ENCODE data around the gene PSME3IP1. TPM values are rescaled to one million over a fixed set of nuclear protein-coding genes. Genes with fewer than 3 reads are reported as not detected.

Gene PSME3IP1
- polyA plus RNA-seq, 1 experiment = 68.9 TPM

DNA sequence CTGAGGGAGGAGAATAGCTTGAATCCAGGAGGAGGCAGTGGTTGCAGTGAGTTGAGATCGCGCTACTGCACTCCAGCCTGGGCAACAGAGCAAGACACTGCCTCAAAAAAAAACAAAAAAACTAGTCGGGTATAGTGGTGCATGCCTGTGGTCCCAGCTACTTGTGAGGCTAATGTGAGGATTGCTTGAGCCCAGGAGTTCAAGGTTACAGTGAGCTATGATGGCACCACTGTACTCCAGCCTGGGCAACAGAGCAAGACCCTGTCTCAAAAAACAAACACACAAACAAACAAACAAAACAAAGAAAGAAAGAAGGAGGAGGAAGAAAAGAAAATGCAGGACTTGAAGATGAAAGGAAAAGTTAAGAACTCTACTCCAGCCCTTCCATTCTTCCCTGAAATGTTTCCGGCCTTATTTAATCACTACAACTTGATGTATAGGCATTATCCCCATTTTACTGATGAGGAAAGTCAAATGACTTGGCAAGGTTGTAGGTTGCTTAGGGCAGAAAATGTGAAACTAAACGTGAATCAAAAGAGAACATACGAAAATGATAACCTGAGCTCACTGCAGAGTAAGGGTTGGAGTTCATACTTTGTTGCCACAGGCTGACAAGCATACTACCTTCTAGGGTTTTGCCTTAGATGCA, 30.0 kb downstream of the PSME3IP1 start:
- no peaks in the 10 kb centered on the region for H3K9me3 ChIP-seq (ENCODE audit: control insufficient read depth, insufficient read depth, low read length)
- CTCF ChIA-PET = interaction anchor here (1.4 kb wide), 1 partner anchor 12 kb away, joined by 4 read pairs; no protein-coding TSS in a partner anchor
- H3K4me3 ChIP-seq (ENCODE audit: low read depth, low read length) = no peak overlapping the region
- TF ChIP-seq, protein P1, sequence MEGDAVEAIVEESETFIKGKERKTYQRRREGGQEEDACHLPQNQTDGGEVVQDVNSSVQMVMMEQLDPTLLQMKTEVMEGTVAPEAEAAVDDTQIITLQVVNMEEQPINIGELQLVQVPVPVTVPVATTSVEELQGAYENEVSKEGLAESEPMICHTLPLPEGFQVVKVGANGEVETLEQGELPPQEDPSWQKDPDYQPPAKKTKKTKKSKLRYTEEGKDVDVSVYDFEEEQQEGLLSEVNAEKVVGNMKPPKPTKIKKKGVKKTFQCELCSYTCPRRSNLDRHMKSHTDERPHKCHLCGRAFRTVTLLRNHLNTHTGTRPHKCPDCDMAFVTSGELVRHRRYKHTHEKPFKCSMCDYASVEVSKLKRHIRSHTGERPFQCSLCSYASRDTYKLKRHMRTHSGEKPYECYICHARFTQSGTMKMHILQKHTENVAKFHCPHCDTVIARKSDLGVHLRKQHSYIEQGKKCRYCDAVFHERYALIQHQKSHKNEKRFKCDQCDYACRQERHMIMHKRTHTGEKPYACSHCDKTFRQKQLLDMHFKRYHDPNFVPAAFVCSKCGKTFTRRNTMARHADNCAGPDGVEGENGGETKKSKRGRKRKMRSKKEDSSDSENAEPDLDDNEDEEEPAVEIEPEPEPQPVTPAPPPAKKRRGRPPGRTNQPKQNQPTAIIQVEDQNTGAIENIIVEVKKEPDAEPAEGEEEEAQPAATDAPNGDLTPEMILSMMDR (IDR thresholded peaks at IDR 0.05; ENCODE audit: low read depth, low read length) = no peak
- DNase-seq (ENCODE audit: low read depth, low spot score) = no peak
- POLR2A ChIA-PET = no interaction called here
- H3K27me3 ChIP-seq (ENCODE audit: control insufficient read depth, insufficient read depth, low read length) = no peaks in the 10 kb centered on the region
- H3K27ac ChIP-seq (ENCODE audit: low read depth, low read length) = no peak overlapping the region

- no peak overlapping the region for H3K4me3 ChIP-seq (ENCODE audit: low read depth, low read length)
- H3K27ac ChIP-seq (ENCODE audit: low read depth, low read length) = no peak overlapping the region
- TF ChIP-seq, protein P1 (IDR thresholded peaks at IDR 0.05; ENCODE audit: low read depth, low read length) = no peak
- CTCF ChIA-PET = interaction anchor here (3.7 kb wide), 1 partner anchor 61 kb away, joined by 15 read pairs; the partner anchor contains the start of gene CPNE2
- POLR2A ChIA-PET = no interaction called here
- DNase-seq (ENCODE audit: low read depth, low spot score) = no peak
- no peaks in the 10 kb centered on the region for H3K27me3 ChIP-seq (ENCODE audit: control insufficient read depth, insufficient read depth, low read length)
- no peaks in the 10 kb centered on the region for H3K9me3 ChIP-seq (ENCODE audit: control insufficient read depth, insufficient read depth, low read length)
These were observed 32.0 kb downstream of the PSME3IP1 start for GRCh38 chr16:57153841-57154240.

GRCh38 chr16:57152096-57153093, 33.4 kb downstream of the PSME3IP1 start:
- Histone ChIP-seq H3K27ac (ENCODE audit: low read depth, low read length) (no peak overlapping the region), H3K9me3 (ENCODE audit: control insufficient read depth, insufficient read depth, low read length) (no peaks in the 10 kb centered on the region), H3K4me3 (ENCODE audit: low read depth, low read length) (no peak overlapping the region), H3K27me3 (ENCODE audit: control insufficient read depth, insufficient read depth, low read length) (no peaks in the 10 kb centered on the region)
- no peak for DNase-seq (ENCODE audit: low read depth, low spot score)
- POLR2A ChIA-PET = interaction anchor here (1.2 kb wide), 1 partner anchor 61 kb away, joined by 3 read pairs; no protein-coding TSS in a partner anchor
- CTCF ChIA-PET = interaction anchor here (1.0 to 3.7 kb wide), 2 partner anchors 60 to 69 kb away, joined by 4 to 15 read pairs; partner anchors contain the start of gene CPNE2
- TF ChIP-seq, protein P1 (IDR thresholded peaks at IDR 0.05; ENCODE audit: low read depth, low read length) = no peak

DNA sequence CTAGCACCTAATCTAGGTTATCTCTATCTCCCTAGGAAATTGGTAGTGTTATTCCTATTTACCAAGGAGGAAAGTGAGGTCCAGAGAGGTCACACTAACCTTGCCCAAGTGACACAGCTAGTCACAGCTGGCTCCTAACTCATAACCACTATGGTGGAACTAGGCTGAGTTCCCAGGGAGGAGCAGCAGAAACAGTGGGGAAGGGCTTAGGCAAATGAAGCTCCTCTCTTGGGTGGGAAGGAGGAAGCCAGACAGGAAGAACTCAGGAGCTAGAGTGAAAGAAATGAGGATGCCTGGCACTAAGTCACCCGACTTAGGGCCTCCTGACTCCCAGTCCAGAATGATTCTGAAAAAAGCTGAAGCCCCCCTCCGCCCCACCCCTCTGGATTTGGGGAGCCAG, 34.5 kb downstream of the PSME3IP1 start:
- POLR2A ChIA-PET = interaction anchor here (1.2 kb wide), 1 partner anchor 60 kb away, joined by 3 read pairs; no protein-coding TSS in a partner anchor

More for the DNA sequence above, 34.5 kb downstream of the PSME3IP1 start:
- H3K4me3 ChIP-seq (ENCODE audit: low read depth, low read length) = no peak overlapping the region
- no peak overlapping the region for H3K27ac ChIP-seq (ENCODE audit: low read depth, low read length)
- no peaks in the 10 kb centered on the region for H3K9me3 ChIP-seq (ENCODE audit: control insufficient read depth, insufficient read depth, low read length)
- CTCF ChIA-PET = interaction anchor here (1.0 to 3.7 kb wide), 2 partner anchors 59 to 68 kb away, joined by 4 to 15 read pairs; partner anchors contain the start of gene CPNE2
- no peak for DNase-seq (ENCODE audit: low read depth, low spot score)
- H3K27me3 ChIP-seq (ENCODE audit: control insufficient read depth, insufficient read depth, low read length) = no peaks in the 10 kb centered on the region
- TF ChIP-seq, protein P1 (IDR thresholded peaks at IDR 0.05; ENCODE audit: low read depth, low read length) = no peak
